GM19099 (cell line): ENCODE measurements around the gene SIRPG.

Experiments used
- POLR2A ChIP-seq: IDR thresholded peaks from 3 replicates; pipeline ENCODE4 v1.6.1; 2011; ENCODE audit warnings: low read depth; ENCODE audit not compliant: insufficient read length; ENCODE audit errors: extremely low read depth

Gene SIRPG

GRCh38 chr20:1657556-1658334 lies at the start of gene SIRPG:
Gene SIRPG (minus strand): TSS chr20:1657779. CDS start chr20:1657714, 65 bp downstream.
- no peak for TF ChIP-seq POLR2A

- no peak for TF ChIP-seq POLR2A
These were observed 48.5 kb upstream of the SIRPG start for GRCh38 chr20:1706079-1706478.

GRCh38 chr20:1702855-1703254 lies 45.3 kb upstream of the SIRPG start:
- no peak for TF ChIP-seq POLR2A

GRCh38 chr20:1702328-1702727 lies 44.7 kb upstream of the SIRPG start:
- no peak for TF ChIP-seq POLR2A

- TF ChIP-seq POLR2A: no peak
These were observed 43.4 kb upstream of the SIRPG start for GRCh38 chr20:1700990-1701389.

GRCh38 chr20:1697592-1697991 lies 40.0 kb upstream of the SIRPG start:
- TF ChIP-seq POLR2A: no peak

- TF ChIP-seq POLR2A: no peak
These were observed 39.1 kb upstream of the SIRPG start for GRCh38 chr20:1696521-1697209.

GRCh38 chr20:1694672-1695071 lies 37.1 kb upstream of the SIRPG start:
- no peak for TF ChIP-seq POLR2A

GRCh38 chr20:1693427-1693826 lies 35.8 kb upstream of the SIRPG start:
- no peak for TF ChIP-seq POLR2A

- no peak for TF ChIP-seq POLR2A
These were observed 32.1 kb upstream of the SIRPG start for GRCh38 chr20:1689721-1690120.

- no peak for TF ChIP-seq POLR2A
These were observed 31.4 kb upstream of the SIRPG start for GRCh38 chr20:1688886-1689538.

GRCh38 chr20:1687053-1687452 lies 29.5 kb upstream of the SIRPG start:
- TF ChIP-seq POLR2A: no peak

GRCh38 chr20:1686151-1686748 lies 28.7 kb upstream of the SIRPG start:
- TF ChIP-seq POLR2A: no peak

- TF ChIP-seq POLR2A: no peak
These were observed 27.9 kb upstream of the SIRPG start for GRCh38 chr20:1685304-1686052.

- no peak for TF ChIP-seq POLR2A
These were observed 27.3 kb upstream of the SIRPG start for GRCh38 chr20:1684872-1685271.

GRCh38 chr20:1676650-1677049 lies 19.1 kb upstream of the SIRPG start:
- TF ChIP-seq POLR2A: no peak
